A673 (cell line): ENCODE measurements around the gene CCDC149. TPM values are rescaled to one million over a fixed set of nuclear protein-coding genes. Genes with fewer than 3 reads are reported as not detected.

ENCODE experiments used
- BruUV-seq: library from RNA; stranded (reverse); fragments of 400-500 nt; replicated peaks from 2 replicates; lab custom pipeline; 2021; lab: Mats Ljungman, UMichigan
- CTCF ChIA-PET: fragments of 300-600 bp; sonication (Branson Sonifier 250); formaldehyde crosslinking; loops from one replicate; lab custom pipeline; 2022; ENCODE audit warnings: antibody characterized with exemption; lab: Charles Lee
- POLR2A ChIA-PET: fragments of 300-600 bp; sonication (Branson Sonifier 250); formaldehyde crosslinking; loops from one replicate; lab custom pipeline; 2022; ENCODE audit warnings: antibody characterized with exemption; ENCODE audit not compliant: low non-redundant PET; lab: Charles Lee
- DNase-seq: peaks from one replicate; pipeline ENCODE4 v3.0.0-alpha.2; 2015; ENCODE audit warnings: low spot score
- H3K27ac ChIP-seq: fragments of 200-600 bp; sonication (generic); 2 replicates; pipeline ENCODE4 v1.5.1; 2016; ENCODE audit warnings: mixed run types, low read depth, mild to moderate bottlenecking, mixed read lengths, antibody characterized with exemption, low read length; ENCODE audit not compliant: poor library complexity, severe bottlenecking
- H3K27me3 ChIP-seq: fragments of 200-600 bp; sonication (generic); replicated peaks from 2 replicates; pipeline ENCODE4 v1.6.1; 2017; ENCODE audit warnings: mixed run types, low read depth, mild to moderate bottlenecking, mixed read lengths, antibody characterized with exemption, low read length; ENCODE audit not compliant: insufficient read depth, poor library complexity
- H3K36me3 ChIP-seq: fragments of 200-600 bp; sonication (generic); 2 replicates; pipeline ENCODE4 v1.6.1; 2016; ENCODE audit warnings: mixed run types, mild to moderate bottlenecking, mixed read lengths, antibody characterized with exemption, low read length; ENCODE audit not compliant: insufficient read depth, poor library complexity, severe bottlenecking
- H3K4me1 ChIP-seq: fragments of 200-600 bp; sonication (generic); 2 replicates; pipeline ENCODE4 v1.6.1; 2017; ENCODE audit warnings: mixed run types, mild to moderate bottlenecking, mixed read lengths, antibody characterized with exemption, low read length; ENCODE audit not compliant: insufficient read depth, poor library complexity, severe bottlenecking
- H3K4me3 ChIP-seq: fragments of 200-600 bp; sonication (generic); 2 replicates; pipeline ENCODE4 v1.5.1; 2016; ENCODE audit warnings: low read depth, mixed run types, mild to moderate bottlenecking, mixed read lengths, low read length; ENCODE audit not compliant: poor library complexity, severe bottlenecking
- H3K9me3 ChIP-seq: fragments of 200-600 bp; sonication (generic); 2 replicates; pipeline ENCODE4 v1.6.1; 2016; ENCODE audit warnings: mixed run types, low read depth, mild to moderate bottlenecking, mixed read lengths, antibody characterized with exemption, low read length; ENCODE audit not compliant: poor library complexity, severe bottlenecking
- EZH2 ChIP-seq: fragments of 200-600 bp; sonication (generic); IDR thresholded peaks from 2 replicates; pipeline ENCODE4 v1.6.1; 2017; ENCODE audit warnings: borderline replicate concordance, low read depth, mild to moderate bottlenecking, mixed read lengths, antibody characterized with exemption, low read length; ENCODE audit not compliant: poor library complexity, severe bottlenecking
- intact Hi-C: fragments of 100-400 bp; cut with micrococcal nuclease; formaldehyde crosslinking; loops from one replicate; pipeline ENCODE4 v1.10.0; 2022; ENCODE audit not compliant: unreplicated experiment
- total RNA-seq: library from RNA; stranded (reverse); gene quantifications from 2 replicates; pipeline ENCODE4 v1.2.3, GENCODE V29; 2021
- TF ChIP-seq, protein P1 (sequence below): fragments of 300-800, 200-600 bp; sonication (generic); conservative IDR thresholded peaks from 2 replicates; pipeline ENCODE4 v1.5.1; 2017; ENCODE audit warnings: low read depth, mild to moderate bottlenecking, antibody characterized with exemption, low read length, moderate library complexity, mixed read lengths

Gene CCDC149
- total RNA-seq, 1 experiment from 2014 or later, result 2.8 TPM

DNA sequence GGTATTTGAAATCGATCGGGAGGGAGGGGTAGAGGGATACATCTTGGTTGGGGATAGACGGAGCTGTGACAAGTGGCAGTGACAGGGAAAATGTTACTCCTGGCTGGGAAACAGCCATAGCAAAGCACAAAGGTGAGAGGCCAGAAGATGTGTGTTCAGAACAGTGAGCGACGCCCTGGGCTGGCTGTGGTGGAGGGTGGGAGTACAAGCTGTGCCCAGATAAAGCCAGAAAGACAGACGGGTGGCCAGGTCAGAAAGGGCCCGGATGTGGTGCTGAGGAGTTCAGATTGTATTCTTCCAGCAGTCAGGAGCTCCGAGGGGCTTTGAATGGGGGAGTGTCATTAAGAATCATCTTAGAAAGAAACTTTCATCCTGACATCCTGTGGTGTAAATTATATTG is 27.9 kb downstream of the CCDC149 start:
- ChIA-PET POLR2A (no interaction called here), CTCF (no interaction called here)
- no peaks in the 10 kb centered on the region for H3K27me3 ChIP-seq
- no peak overlapping the region for H3K27ac ChIP-seq
- TF ChIP-seq EZH2, result no peak
- TF ChIP-seq, protein P1, sequence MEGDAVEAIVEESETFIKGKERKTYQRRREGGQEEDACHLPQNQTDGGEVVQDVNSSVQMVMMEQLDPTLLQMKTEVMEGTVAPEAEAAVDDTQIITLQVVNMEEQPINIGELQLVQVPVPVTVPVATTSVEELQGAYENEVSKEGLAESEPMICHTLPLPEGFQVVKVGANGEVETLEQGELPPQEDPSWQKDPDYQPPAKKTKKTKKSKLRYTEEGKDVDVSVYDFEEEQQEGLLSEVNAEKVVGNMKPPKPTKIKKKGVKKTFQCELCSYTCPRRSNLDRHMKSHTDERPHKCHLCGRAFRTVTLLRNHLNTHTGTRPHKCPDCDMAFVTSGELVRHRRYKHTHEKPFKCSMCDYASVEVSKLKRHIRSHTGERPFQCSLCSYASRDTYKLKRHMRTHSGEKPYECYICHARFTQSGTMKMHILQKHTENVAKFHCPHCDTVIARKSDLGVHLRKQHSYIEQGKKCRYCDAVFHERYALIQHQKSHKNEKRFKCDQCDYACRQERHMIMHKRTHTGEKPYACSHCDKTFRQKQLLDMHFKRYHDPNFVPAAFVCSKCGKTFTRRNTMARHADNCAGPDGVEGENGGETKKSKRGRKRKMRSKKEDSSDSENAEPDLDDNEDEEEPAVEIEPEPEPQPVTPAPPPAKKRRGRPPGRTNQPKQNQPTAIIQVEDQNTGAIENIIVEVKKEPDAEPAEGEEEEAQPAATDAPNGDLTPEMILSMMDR, result no peak
- H3K4me3 ChIP-seq, result no peak overlapping the region
- no peaks in the 10 kb centered on the region for H3K9me3 ChIP-seq
- no peaks in the 10 kb centered on the region for H3K4me1 ChIP-seq
- no peaks in the 10 kb centered on the region for H3K36me3 ChIP-seq
- BruUV-seq, result no TSS peak
- intact Hi-C loops, result no loop called here
- no peak for DNase-seq

GRCh38 chr4:24881508-24882196 is 31.2 kb downstream of the CCDC149 start:
- ChIA-PET POLR2A (no interaction called here), CTCF (no interaction called here)
- Histone ChIP-seq H3K27ac (no peak overlapping the region), H3K9me3 (no peaks in the 10 kb centered on the region), H3K36me3 (no peaks in the 10 kb centered on the region), H3K4me3 (no peak overlapping the region), H3K4me1 (no peaks in the 10 kb centered on the region), H3K27me3 (no peaks in the 10 kb centered on the region)
- TF ChIP-seq, protein P1, result no peak
- TF ChIP-seq EZH2, result no peak
- no peak for DNase-seq
- intact Hi-C loops, result no loop called here
- no TSS peak for BruUV-seq

DNA sequence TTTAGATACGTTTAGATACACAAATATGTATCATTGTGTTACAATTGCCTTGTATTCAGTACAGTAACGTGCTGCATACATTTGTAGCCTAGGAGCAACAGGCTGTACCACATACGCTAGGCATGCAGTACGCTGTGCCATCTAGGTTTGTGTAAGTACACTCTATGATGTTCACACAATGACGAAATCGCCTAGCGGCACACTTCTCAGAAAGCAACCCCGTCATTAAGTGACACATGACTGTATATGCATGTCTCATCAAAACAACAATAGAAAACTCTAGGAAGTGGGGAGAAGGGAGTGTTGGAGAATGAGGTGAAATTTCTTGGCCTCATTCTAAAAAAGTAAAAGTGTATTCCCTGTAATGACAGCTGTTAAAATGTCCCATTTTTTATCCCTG is 32.7 kb downstream of the CCDC149 start:
- no TSS peak for BruUV-seq
- intact Hi-C loops, result no loop called here
- Histone ChIP-seq H3K4me3 (no peak overlapping the region), H3K4me1 (no peaks in the 10 kb centered on the region), H3K27ac (no peak overlapping the region), H3K36me3 (no peaks in the 10 kb centered on the region), H3K9me3 (no peaks in the 10 kb centered on the region), H3K27me3 (no peaks in the 10 kb centered on the region)
- CTCF ChIA-PET, result interaction anchor here (0.5 kb wide), 1 partner anchor 271 kb away, joined by 3 read pairs; no protein-coding TSS in a partner anchor
- POLR2A ChIA-PET, result no interaction called here
- TF ChIP-seq, protein P1, result no peak
- no peak for TF ChIP-seq EZH2
- no peak for DNase-seq
